ENCODE results near the gene UBE2H. TPM values are rescaled to one million over a fixed set of nuclear protein-coding genes. Genes with fewer than 3 reads are reported as not detected.

UBE2H gene
- total RNA-seq, 4 donors from 2014 or later: 68.3 to 123 (median 91.4) TPM

DNA sequence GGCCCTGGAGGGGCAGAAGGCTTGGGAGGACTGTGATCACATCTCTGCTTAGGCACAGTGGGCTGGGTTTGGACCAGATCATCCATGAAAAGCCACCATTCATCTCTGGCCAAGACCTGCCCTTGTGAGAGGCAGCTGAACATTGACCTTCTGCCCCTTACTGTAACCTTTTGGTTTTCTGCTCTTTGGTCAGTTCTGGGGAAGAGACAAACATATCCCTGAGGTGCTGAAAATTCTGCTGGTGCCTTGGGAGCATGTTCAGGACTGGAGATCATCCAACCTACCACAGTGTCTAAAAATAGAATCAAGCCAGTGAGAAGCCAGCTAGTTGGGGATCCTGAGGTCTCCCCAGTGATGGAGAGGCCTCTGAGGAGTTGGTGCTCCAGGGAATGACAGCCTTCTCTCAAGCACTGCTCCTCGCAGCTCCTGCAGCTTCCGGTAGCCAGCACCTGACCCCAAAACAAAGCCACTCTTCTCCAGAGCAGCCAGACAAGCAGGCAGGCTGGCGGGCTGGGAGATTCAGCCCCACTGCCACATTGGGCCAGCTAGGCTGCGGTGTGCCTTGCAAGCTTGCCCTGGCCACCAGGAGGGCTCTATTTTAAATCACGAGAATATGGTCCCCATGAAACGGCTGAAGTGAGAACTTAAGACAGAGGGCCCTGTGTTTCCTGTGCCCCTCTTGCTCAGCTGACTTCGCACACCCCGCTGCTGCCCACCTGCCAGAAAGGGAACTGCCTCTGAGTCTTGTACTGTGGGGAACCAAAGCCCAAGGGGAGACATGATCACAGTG, 37.8 kb upstream of the UBE2H start:
- H3K9me3 ChIP-seq: no peaks in the 10 kb centered on the region
- no peak for TF ChIP-seq POLR2A (IDR thresholded peaks at IDR 0.05; ENCODE audit: low read depth)
- TF ChIP-seq, protein P1, sequence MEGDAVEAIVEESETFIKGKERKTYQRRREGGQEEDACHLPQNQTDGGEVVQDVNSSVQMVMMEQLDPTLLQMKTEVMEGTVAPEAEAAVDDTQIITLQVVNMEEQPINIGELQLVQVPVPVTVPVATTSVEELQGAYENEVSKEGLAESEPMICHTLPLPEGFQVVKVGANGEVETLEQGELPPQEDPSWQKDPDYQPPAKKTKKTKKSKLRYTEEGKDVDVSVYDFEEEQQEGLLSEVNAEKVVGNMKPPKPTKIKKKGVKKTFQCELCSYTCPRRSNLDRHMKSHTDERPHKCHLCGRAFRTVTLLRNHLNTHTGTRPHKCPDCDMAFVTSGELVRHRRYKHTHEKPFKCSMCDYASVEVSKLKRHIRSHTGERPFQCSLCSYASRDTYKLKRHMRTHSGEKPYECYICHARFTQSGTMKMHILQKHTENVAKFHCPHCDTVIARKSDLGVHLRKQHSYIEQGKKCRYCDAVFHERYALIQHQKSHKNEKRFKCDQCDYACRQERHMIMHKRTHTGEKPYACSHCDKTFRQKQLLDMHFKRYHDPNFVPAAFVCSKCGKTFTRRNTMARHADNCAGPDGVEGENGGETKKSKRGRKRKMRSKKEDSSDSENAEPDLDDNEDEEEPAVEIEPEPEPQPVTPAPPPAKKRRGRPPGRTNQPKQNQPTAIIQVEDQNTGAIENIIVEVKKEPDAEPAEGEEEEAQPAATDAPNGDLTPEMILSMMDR (IDR thresholded peaks at IDR 0.05): no peak
- TF ChIP-seq POLR2AphosphoS5 (IDR thresholded peaks at IDR 0.05): no peak
- TF ChIP-seq EP300 (IDR thresholded peaks at IDR 0.05): no peak
- H3K27me3 ChIP-seq: no peaks in the 10 kb centered on the region
- peaks cover 9 to 13% (median 10%) of the 10 kb centered on the region in 4 donors for H3K4me1 ChIP-seq
- H3K36me3 ChIP-seq: no peaks in the 10 kb centered on the region
- H3K4me3 ChIP-seq: no peak overlapping the region
- intact Hi-C loops (cut with DNase I): no loop called here
- no peak for DNase-seq (ENCODE audit: extremely low spot score)
- no peak overlapping the region for H3K27ac ChIP-seq (replicated peaks in 1 of 4)
- WGBS: 88% methylated on average over 6 of the region's 8 CpGs

GRCh38 chr7:129989466-129989865, 36.7 kb upstream of the UBE2H start:
- H3K36me3 ChIP-seq: no peaks in the 10 kb centered on the region
- no peaks in the 10 kb centered on the region for H3K9me3 ChIP-seq
- no peak overlapping the region for H3K27ac ChIP-seq (replicated peaks in 1 of 4)
- intact Hi-C loops (cut with DNase I): no loop called here
- peaks cover 9 to 13% (median 10%) of the 10 kb centered on the region in 4 donors for H3K4me1 ChIP-seq
- no peak for DNase-seq (ENCODE audit: extremely low spot score)
- no peak overlapping the region for H3K4me3 ChIP-seq
- WGBS: 33% methylated on average over 3 of the region's 4 CpGs
- no peaks in the 10 kb centered on the region for H3K27me3 ChIP-seq
- TF ChIP-seq POLR2AphosphoS5 (IDR thresholded peaks at IDR 0.05): no peak
- no peak for TF ChIP-seq EP300 (IDR thresholded peaks at IDR 0.05)
- TF ChIP-seq, protein P1 (IDR thresholded peaks at IDR 0.05): no peak
- no peak for TF ChIP-seq POLR2A (IDR thresholded peaks at IDR 0.05; ENCODE audit: low read depth)

DNA sequence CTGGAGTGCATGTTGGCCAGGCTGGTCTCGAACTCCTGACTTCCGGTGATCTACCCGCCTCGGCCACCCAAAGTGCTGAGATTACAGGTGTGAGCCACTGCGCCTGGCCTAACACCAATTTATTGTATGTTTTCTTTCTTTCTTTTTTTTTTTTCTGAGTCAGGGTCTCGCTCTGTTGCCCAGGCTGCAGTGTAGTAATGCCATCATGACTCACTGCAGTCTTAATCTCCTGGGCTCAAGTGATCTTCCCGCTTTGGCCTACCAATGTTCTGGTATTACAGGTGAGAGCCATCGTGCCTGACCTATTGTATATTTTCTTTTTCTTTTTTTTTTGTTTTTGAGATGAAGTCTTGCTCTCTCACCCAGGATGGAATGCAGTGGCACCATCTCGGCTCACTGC, 33.8 kb upstream of the UBE2H start:
- no peak overlapping the region for H3K27ac ChIP-seq (replicated peaks in 1 of 4)
- no peak overlapping the region for H3K4me3 ChIP-seq
- no peaks in the 10 kb centered on the region for H3K9me3 ChIP-seq
- no peaks in the 10 kb centered on the region for H3K36me3 ChIP-seq
- no peak for DNase-seq (ENCODE audit: extremely low spot score)
- 91% methylated on average over 9 of the region's 9 CpGs for WGBS
- H3K27me3 ChIP-seq: no peaks in the 10 kb centered on the region
- H3K4me1 ChIP-seq: peaks cover 9 to 13% (median 10%) of the 10 kb centered on the region in 4 donors
- intact Hi-C loops (cut with DNase I): no loop called here
- TF ChIP-seq, protein P1 (IDR thresholded peaks at IDR 0.05): no peak
- no peak for TF ChIP-seq POLR2AphosphoS5 (IDR thresholded peaks at IDR 0.05)
- TF ChIP-seq POLR2A (IDR thresholded peaks at IDR 0.05; ENCODE audit: low read depth): no peak
- no peak for TF ChIP-seq EP300 (IDR thresholded peaks at IDR 0.05)

DNA sequence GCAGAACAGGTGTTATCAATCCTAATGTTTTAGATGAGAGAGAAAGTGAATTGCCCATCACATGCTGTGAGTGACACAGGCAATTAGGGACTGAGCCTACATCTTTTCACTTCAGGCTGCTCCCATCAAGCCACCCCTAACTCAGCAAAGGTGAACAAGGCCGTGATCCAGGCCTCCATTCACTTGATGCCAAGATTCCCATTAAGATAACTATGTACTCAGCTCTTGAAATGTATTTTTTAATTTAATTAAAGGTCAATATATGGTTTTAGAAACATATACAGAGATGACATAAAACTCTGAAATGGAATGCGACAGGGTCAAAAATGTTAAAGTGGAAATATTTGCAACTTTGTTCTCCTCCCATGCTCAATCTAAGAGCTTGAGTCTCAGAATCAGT, 27.9 kb upstream of the UBE2H start:
- Histone ChIP-seq H3K9me3 (no peaks in the 10 kb centered on the region), H3K27me3 (no peaks in the 10 kb centered on the region), H3K4me3 (no peak overlapping the region), H3K4me1 (no peaks in the 10 kb centered on the region), H3K27ac (replicated peaks in 1 of 4) (no peak overlapping the region), H3K36me3 (no peaks in the 10 kb centered on the region)
- intact Hi-C loops (cut with DNase I): no loop called here
- TF ChIP-seq, protein P1 (IDR thresholded peaks at IDR 0.05): no peak
- TF ChIP-seq EP300 (IDR thresholded peaks at IDR 0.05): no peak
- no peak for TF ChIP-seq POLR2A (IDR thresholded peaks at IDR 0.05; ENCODE audit: low read depth)
- TF ChIP-seq POLR2AphosphoS5 (IDR thresholded peaks at IDR 0.05): no peak
- WGBS: 83% methylated on average over 2 of the region's 2 CpGs
- no peak for DNase-seq (ENCODE audit: extremely low spot score)
